HK-2 (cell line): Measurements from ENCODE around the gene LCE1A.

Source experiments
- DNase-seq: peaks from one replicate; pipeline ENCODE4 v3.0.0-alpha.2; 2018; ENCODE audit not compliant: unreplicated experiment

Gene LCE1A, protein sequence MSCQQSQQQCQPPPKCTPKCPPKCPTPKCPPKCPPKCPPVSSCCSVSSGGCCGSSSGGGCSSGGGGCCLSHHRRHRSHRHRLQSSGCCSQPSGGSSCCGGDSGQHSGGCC

DNA sequence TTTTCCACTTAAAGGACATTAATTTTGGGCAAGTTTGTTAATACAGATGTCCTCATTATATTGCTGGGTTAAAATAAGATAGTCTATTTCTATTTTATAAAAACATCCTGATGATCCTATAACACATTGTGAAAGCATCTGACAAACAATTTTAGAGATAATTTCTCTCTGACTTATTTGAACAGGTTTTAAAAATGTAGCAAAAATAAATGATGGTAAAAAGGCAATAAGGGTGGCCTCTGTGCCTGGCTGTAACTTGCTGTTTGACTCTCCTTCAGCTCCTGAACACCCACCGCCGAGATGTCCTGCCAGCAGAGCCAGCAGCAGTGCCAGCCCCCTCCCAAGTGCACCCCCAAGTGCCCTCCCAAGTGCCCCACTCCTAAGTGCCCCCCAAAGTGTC is at the start of gene LCE1A:
LCE1A (plus strand) TSS at position 301 of the 400 bp plus-strand sequence; CDS start at position 301, 0 bp downstream.
- no peak for DNase-seq

- no peak for DNase-seq
These were observed 49.6 kb upstream of the LCE1A start for GRCh38 chr1:152777510-152778137.

GRCh38 chr1:152783095-152783494 is 44.2 kb upstream of the LCE1A start:
- no peak for DNase-seq

- DNase-seq = no peak
These were observed 41.2 kb upstream of the LCE1A start, which contains the start of gene LCE1E for GRCh38 chr1:152786077-152786476. LCE1E (plus strand) TSS chr1:152786257; CDS start chr1:152787300, 1,043 bp downstream.

- DNase-seq = no peak
These were observed 31.6 kb upstream of the LCE1A start for GRCh38 chr1:152795686-152796085.

DNA sequence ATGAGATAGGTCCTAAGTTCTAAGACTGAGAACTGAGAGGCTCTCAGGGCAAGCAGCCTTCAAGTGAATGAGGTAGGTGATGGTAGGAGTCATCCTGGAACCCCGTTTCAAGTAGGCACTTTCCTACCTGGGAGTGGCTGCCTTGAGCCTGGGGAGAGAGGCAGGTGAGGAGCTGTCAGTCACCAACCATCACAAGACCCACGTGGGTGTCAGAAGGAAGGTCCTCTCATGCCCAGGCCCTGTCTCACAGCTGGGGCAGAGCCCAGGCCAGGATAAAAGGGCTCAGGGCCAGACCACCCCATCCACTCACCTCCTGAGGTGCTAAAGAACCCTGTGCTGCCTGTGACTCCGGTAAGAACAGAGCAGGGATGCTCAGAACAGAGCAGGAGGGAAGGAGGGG is 30.9 kb upstream of the LCE1A start, which contains the start of gene LCE1D:
LCE1D (plus strand) TSS at position 301 of the 400 bp plus-strand sequence. CDS start 1,074 bp downstream, outside the sequence.
- no peak for DNase-seq

GRCh38 chr1:152801333-152801732 is 25.9 kb upstream of the LCE1A start:
- no peak for DNase-seq

GRCh38 chr1:152806576-152806975 is 20.7 kb upstream of the LCE1A start, which contains the start of gene LCE1C:
LCE1C (minus strand) TSS chr1:152806651; CDS start chr1:152805478, 1,173 bp downstream.
- DNase-seq = no peak

DNA sequence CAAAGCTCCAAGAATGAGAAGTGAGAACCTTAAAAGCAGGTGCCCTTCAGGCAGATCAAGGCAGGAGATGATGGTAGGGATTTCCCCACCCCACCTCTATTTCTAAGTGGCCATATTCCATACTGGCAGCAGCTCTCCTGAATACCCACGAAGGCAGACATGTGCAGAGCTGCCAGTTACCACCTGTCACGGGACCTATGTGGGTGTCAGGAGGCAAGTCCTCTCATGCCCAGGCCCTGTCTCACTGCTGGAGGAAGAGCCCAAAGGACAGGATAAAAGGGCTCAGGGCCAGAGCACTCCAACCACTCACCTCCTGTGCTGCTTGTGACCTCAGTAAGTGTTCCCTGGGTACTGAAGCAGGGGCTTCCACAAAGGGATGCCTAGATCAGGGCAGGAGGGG is 16.2 kb upstream of the LCE1A start:
- no peak for DNase-seq

- no peak for DNase-seq
These were observed 15.6 kb upstream of the LCE1A start, which contains the start of gene LCE1B for GRCh38 chr1:152811671-152812070. LCE1B (plus strand) TSS chr1:152811971; CDS start chr1:152812447, 476 bp downstream.

GRCh38 chr1:152817309-152817708 is 10.0 kb upstream of the LCE1A start:
- DNase-seq = no peak

GRCh38 chr1:152823294-152823693 is 4.0 kb upstream of the LCE1A start:
- no peak for DNase-seq

DNA sequence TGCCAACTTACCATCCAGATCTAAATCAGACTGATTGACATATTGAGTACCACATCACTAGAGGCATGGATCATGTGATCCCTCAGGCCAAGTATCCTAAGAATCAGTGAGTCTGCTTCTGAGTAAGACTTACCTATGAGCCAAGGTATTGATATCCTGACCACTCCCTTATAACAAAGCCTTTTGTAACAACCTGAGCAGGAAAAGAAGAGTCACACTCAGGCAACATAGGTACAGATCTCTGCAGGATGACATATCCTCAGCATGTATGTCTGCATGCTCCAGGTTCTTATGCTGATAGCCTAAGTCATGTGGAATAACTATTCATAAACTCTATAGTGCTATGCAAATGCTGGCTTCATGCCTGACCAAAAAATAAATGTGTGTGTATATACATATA is 2.3 kb upstream of the LCE1A start:
- no peak for DNase-seq

DNA sequence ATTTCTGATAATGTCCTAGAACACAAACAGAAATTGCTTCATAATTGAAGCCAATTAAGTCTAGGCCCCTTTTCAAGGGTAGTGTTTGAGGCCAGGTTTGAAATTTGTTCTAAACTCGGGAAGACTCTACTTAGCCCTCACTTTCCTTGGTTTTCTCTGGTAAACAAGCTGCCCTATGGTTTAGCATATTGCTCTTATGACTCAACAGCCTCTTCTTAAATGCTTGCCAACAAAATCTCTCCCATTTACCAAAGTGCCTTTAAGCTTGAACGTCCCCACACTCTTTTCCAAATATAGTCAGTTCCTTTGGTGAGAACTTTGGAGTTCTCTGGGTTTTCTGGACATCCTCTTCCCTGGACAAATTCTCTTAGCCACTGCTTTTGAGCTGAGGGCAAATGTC is 9.6 kb downstream of the LCE1A start:
- no peak for DNase-seq

- no peak for DNase-seq
These were observed 15.3 kb downstream of the LCE1A start, which contains the start of gene LCE6A for GRCh38 chr1:152842556-152842955. LCE6A (plus strand) TSS chr1:152842856; CDS start chr1:152843521, 665 bp downstream.

DNA sequence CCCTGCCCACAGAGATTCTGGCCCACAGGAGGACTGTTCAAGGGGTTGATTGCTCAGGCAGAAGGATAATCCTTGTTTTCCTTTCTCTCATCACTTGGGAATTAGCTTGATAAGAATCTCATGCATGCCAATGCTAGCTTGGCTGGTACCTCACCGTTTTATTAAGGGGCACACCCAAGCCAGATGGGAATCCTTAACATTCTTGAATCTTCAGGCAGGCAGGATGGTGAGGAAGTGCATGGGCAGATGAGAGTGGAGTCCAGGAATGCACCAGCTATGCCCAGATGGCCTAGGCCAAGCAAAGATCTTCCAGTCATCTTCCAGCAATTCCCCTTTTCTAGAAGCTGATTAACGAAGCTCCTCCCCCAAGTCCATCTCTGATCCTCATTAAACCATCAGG is 28.4 kb downstream of the LCE1A start:
- no peak for DNase-seq

DNA sequence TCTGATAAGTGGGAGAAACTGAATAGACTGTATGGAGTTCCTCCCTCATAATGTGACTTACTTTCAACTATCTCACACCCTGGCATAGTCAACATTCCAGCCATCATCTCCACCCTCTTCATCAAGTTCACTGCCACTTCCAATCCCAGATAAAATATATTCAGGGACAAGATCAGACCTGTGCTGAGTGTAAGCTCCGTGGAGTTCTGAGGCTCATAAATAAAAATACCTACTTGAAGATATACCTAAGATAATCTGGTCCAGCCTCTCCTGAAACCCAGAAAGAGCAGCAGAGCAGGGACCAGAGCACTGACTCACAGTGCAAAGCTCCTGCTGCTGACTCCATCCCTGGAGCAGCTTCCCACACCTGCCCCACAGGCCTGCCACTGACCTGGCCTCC is 30.8 kb downstream of the LCE1A start:
- no peak for DNase-seq

GRCh38 chr1:152859696-152860095 is 32.4 kb downstream of the LCE1A start, which contains the start of gene LCE7A:
LCE7A (plus strand) TSS chr1:152859996; CDS start chr1:152860698, 702 bp downstream.
- no peak for DNase-seq

DNA sequence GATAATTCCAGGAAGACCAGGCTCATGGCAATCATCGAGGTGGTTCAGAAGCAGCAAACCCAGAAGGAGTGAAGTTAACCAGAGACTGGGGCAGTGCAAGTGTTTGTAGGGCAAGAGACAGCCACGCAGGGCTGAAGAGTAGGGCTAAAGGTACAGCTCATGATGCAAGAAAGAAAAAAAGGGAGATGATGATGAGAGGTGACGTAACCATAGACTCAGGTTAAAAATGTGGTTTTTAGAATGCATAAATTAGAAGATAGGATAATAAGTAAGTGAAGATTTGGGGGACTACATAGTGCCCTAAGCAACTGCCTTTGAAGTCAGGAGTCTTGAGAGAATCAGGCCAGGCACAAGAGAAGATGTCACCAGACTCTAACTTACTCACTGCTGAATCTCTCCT is 32.9 kb downstream of the LCE1A start:
- no peak for DNase-seq

- no peak for DNase-seq
These were observed 34.1 kb downstream of the LCE1A start for GRCh38 chr1:152861374-152861773.

DNA sequence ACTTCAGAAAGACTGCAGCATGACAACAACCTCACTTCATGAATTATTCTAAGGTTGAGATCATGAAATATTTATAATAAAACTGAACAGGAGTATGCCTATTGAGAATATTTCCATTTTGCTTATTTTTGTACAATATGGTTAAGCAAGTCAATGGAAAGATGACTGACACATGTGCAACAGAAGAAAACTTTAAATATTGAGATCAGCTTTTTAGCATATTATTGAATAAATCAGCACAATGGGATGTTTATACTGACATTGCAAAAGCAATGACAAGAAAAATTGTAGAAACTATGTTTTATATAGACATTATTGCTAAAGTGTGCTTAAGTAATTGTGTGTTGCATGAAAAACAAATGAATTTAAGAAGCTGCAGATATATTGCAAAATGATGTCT is 37.2 kb downstream of the LCE1A start:
- no peak for DNase-seq

GRCh38 chr1:152866321-152866720 is 39.0 kb downstream of the LCE1A start:
- no peak for DNase-seq

GRCh38 chr1:152869808-152870419 is 42.6 kb downstream of the LCE1A start:
- peak; percentile 63 for DNase-seq
